HepG2 (cell line): ENCODE data around the gene SFMBT1. TPM values are rescaled to one million over a fixed set of nuclear protein-coding genes. Genes with fewer than 3 reads are reported as not detected.

Experiments
- ATAC-seq: fragments of 200-7000 bp; cut with Tn5 transposase; 3 replicates; pipeline ENCODE4 v1.9.1; 2020; ENCODE audit warnings: mild to moderate bottlenecking, moderate library complexity
- BruUV-seq: library from RNA; stranded (reverse); fragments of 400-500 nt; replicated peaks from 2 replicates; lab custom pipeline; 2021; lab: Mats Ljungman, UMichigan
- CTCF ChIA-PET: fragments of 300-600 bp; formaldehyde crosslinking; extraction: SDS; loops from one replicate; lab custom pipeline; 2021; ENCODE audit warnings: low total read pairs, inconsistent platforms, low intra/inter-chr PET ratio; lab: Yijun Ruan, JAX
- POLR2A ChIA-PET: fragments of 350-600 bp; sonication (Branson Sonifier 250); formaldehyde crosslinking; loops from one replicate; lab custom pipeline; 2020; ENCODE audit warnings: antibody characterized with exemption, inconsistent platforms; lab: Yijun Ruan, JAX
- DNase-seq: peaks from one replicate; pipeline ENCODE4 v3.0.0-alpha.2; 2015; ENCODE audit warnings: low spot score
- FAIRE-seq: peaks from 3 replicates; lab custom pipeline; 2011; peaks lifted over from hg19 to GRCh38; lab: Jason Lieb, UNC
- H2AFZ ChIP-seq: one replicate; pipeline ENCODE4 v1.6.1; 2011; ENCODE audit warnings: low read length, inconsistent platforms
- H3K27ac ChIP-seq: fragments of 300-600 bp; 3 replicates; pipeline ENCODE4 v1.8.0; 2011; ENCODE audit warnings: mixed run types, mild to moderate bottlenecking, mixed read lengths, low read length, inconsistent platforms; ENCODE audit not compliant: insufficient read depth; ENCODE audit errors: extremely low read length
- H3K27me3 ChIP-seq, 2 experiments: fragments of 200-600 bp in 1 of 2; 2 replicates in 1 of 2; 3 replicates in 1 of 2; pipeline versions ENCODE4 v1.6.0 to v1.8.0; 2011; ENCODE audit warnings: low read length in 2 of 2, mild to moderate bottlenecking in 2 of 2, moderate library complexity in 2 of 2, inconsistent platforms in 1 of 2; ENCODE audit not compliant: insufficient read depth in 2 of 2, control insufficient read depth in 1 of 2
- H3K36me3 ChIP-seq, 2 experiments: fragments of 200-600 bp in 1 of 2; replicated peaks in 1 of 2; 2 replicates in 1 of 2; 3 replicates in 1 of 2; pipeline versions ENCODE4 v1.5.1 to v1.8.0; 2011; ENCODE audit warnings: low read length in 2 of 2, inconsistent platforms in 1 of 2; ENCODE audit not compliant: insufficient read depth in 2 of 2, control insufficient read depth in 1 of 2
- H3K4me1 ChIP-seq: 2 replicates; pipeline ENCODE4 v1.5.1; 2012; ENCODE audit warnings: low read length, inconsistent platforms; ENCODE audit not compliant: insufficient read depth
- H3K4me2 ChIP-seq: 2 replicates; pipeline ENCODE4 v1.6.0; 2011; ENCODE audit warnings: low read depth, low read length, inconsistent platforms
- H3K4me3 ChIP-seq, 3 experiments: fragments of 200-600 bp in 1 of 3; sonication (generic), shearing (Covaris generic) in 1 of 3; replicated peaks in 1 of 3; 2 replicates each; pipeline ENCODE4 v1.5.1; 2011 to 2016; ENCODE audit warnings: low read length in 3 of 3, inconsistent platforms in 2 of 3, low read depth in 2 of 3, mild to moderate bottlenecking in 2 of 3, control low read depth in 1 of 3, mixed read lengths in 1 of 3; ENCODE audit not compliant: insufficient read depth in 1 of 3
- H3K79me2 ChIP-seq: one replicate; pipeline ENCODE4 v1.6.1; 2011; ENCODE audit warnings: low read length, inconsistent platforms; ENCODE audit not compliant: insufficient read depth
- H3K9ac ChIP-seq: 2 replicates; pipeline ENCODE4 v1.6.0; 2011; ENCODE audit warnings: mild to moderate bottlenecking, low read depth, low read length, inconsistent platforms; ENCODE audit not compliant: insufficient read depth
- H3K9me3 ChIP-seq: 2 replicates; pipeline ENCODE4 v1.5.1; 2012; ENCODE audit warnings: mild to moderate bottlenecking, low read length
- H4K20me1 ChIP-seq: 2 replicates; pipeline ENCODE4 v1.6.0; 2011; ENCODE audit warnings: inconsistent platforms, mild to moderate bottlenecking, low read length, moderate library complexity; ENCODE audit not compliant: insufficient read depth
- BRD4 ChIP-seq: sonication (generic); formaldehyde crosslinking; IDR thresholded peaks from 2 replicates; pipeline ENCODE4 v1.4.0; 2020; ENCODE audit warnings: missing genetic modification reagents
- ELF4 ChIP-seq: sonication (generic); formaldehyde crosslinking; IDR thresholded peaks from 2 replicates; pipeline ENCODE4 v1.5.0; 2020; ENCODE audit warnings: missing genetic modification reagents, mild to moderate bottlenecking, moderate library complexity, borderline replicate concordance
- FOXM1 ChIP-seq: sonication (generic); formaldehyde crosslinking; IDR thresholded peaks from 2 replicates; pipeline ENCODE4 v1.5.0; 2020; ENCODE audit warnings: missing genetic modification reagents
- MATR3 ChIP-seq: sonication (generic); formaldehyde crosslinking; IDR thresholded peaks from 2 replicates; pipeline ENCODE4 v1.4.0; 2020; ENCODE audit warnings: missing genetic modification reagents
- MXD1 ChIP-seq: sonication (generic); formaldehyde crosslinking; IDR thresholded peaks from 2 replicates; pipeline ENCODE4 v1.4.0; 2020; ENCODE audit warnings: mild to moderate bottlenecking, missing genetic modification reagents
- MZF1 ChIP-seq: sonication (generic); formaldehyde crosslinking; IDR thresholded peaks from 2 replicates; pipeline ENCODE4 v1.8.1; 2023; ENCODE audit warnings: mild to moderate bottlenecking, missing genetic modification reagents, borderline replicate concordance
- NFYC ChIP-seq: IDR thresholded peaks from 2 replicates; pipeline ENCODE4 v1.6.1; 2016; ENCODE audit warnings: missing genetic modification reagents, missing compliant biosample characterization
- NR3C1 ChIP-seq: sonication (generic); formaldehyde crosslinking; IDR thresholded peaks from 2 replicates; pipeline ENCODE4 v1.4.0; 2020; ENCODE audit warnings: missing genetic modification reagents
- ONECUT2 ChIP-seq: sonication (generic); formaldehyde crosslinking; IDR thresholded peaks from 2 replicates; pipeline ENCODE4 v1.4.0; 2020; ENCODE audit warnings: missing genetic modification reagents
- SMARCC2 ChIP-seq: fragments of 450-650 bp; IDR thresholded peaks from 2 replicates; pipeline ENCODE4 v1.6.1; 2017; ENCODE audit warnings: antibody characterized with exemption, mild to moderate bottlenecking
- TAF15 ChIP-seq: fragments of 200-400 bp; formaldehyde crosslinking; IDR thresholded peaks from one replicate; pipeline ENCODE4 v1.6.1; 2018; ENCODE audit warnings: mild to moderate bottlenecking, low read depth, low read length; ENCODE audit not compliant: poor library complexity, severe bottlenecking
- WIZ ChIP-seq: sonication (generic); formaldehyde crosslinking; IDR thresholded peaks from 2 replicates; pipeline ENCODE4 v1.5.1; 2020; ENCODE audit warnings: mild to moderate bottlenecking, missing genetic modification reagents
- ZBTB7B ChIP-seq: sonication (generic); formaldehyde crosslinking; IDR thresholded peaks from 2 replicates; pipeline ENCODE4 v1.4.0; 2020; ENCODE audit warnings: missing genetic modification reagents
- WGBS: methylation state at CpG from one replicate; pipeline ENCODE4 v1.1.6; 2017; ENCODE audit warnings: low lambda C conversion rate; 5-methylcytosine and 5-hydroxymethylcytosine counted together
- in situ Hi-C: cut with HindIII; loops from 2 replicates; pipeline ENCODE4 v1.10.0; 2017; ENCODE audit warnings: low pct_unique_long_range_greater_than_20kb; ENCODE audit not compliant: extremely low pct_ligation_motif_present
- intact Hi-C: fragments of 100-400 bp; cut with micrococcal nuclease; formaldehyde crosslinking; loops from one replicate; pipeline ENCODE4 v1.10.0; 2022; ENCODE audit not compliant: unreplicated experiment
- polyA plus RNA-seq, 8 experiments: library from polyadenylated mRNA; depleted of rRNA in 3 of 8; stranded (reverse) in 7 of 8; unstranded in 1 of 8; fragments of >200 nt; fragmentation: Illumina TruSeq in 4 of 8; extraction: Trizol in 4 of 8; gene quantifications; 2 replicates each; pipeline versions ENCODE4 v1.2.1 to v1.2.3, GENCODE V29; 2011 to 2016; ENCODE audit warnings: low read depth in 4 of 8, missing spikeins in 1 of 8, mixed read lengths in 1 of 8; ENCODE audit not compliant: insufficient read depth in 1 of 8
- total RNA-seq, 5 experiments: library from RNA; depleted of rRNA; stranded (reverse); fragments of >200 nt; fragmentation: Illumina TruSeq; extraction: Trizol; gene quantifications; 2 replicates each; pipeline ENCODE4 v1.2.3, GENCODE V29; 2016; ENCODE audit warnings: low read depth in 1 of 5
- TF ChIP-seq, protein P1 (sequence below): sonication (generic); formaldehyde crosslinking; IDR thresholded peaks from 2 replicates; pipeline ENCODE4 v1.4.0; 2020; ENCODE audit warnings: missing genetic modification reagents, borderline replicate concordance
- TF ChIP-seq, protein P2 (sequence below): sonication (generic); formaldehyde crosslinking; IDR thresholded peaks from 2 replicates; pipeline ENCODE4 v1.4.0; 2020; ENCODE audit warnings: missing genetic modification reagents

SFMBT1 gene
- total and polyA plus RNA-seq, 2 of the 13 experiments (the other 11 are each of a cell fraction or from before 2014, with no cell fraction given) = 3.8 to 12.8 TPM

DNA sequence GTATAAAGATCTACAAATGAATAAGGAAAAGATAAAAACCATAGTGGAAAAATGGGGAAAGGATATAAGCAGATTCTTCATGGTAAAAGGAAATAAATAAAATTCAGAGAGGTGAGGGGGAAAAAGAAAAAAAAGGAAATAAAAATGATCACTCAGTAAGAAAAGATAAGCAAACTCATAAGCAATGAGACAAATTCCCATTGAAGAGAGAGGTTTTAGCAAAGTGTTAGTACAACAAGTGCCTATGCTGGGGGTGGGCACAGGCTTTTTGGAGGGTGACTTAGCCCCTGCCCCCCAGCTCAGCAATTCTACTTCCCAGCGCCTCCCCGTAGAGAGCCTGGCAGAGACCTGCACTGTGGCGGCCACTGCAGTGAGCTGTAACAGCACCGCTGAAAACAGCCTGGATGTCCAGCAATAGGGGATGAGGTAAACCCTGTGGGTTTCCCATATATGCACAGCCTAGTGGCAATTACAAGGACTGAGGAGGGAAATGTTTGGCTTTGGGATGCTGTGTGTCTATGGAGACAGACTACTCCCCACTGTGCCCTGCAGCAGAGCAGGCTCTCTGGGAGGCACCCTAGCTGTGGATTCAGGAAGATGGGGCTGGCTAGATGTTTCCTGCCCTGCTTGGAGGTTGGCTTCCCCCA is 23.7 kb upstream of the SFMBT1 start:
- FAIRE-seq (no peak), ATAC-seq (no peak), DNase-seq (no peak)
- H3K36me3 ChIP-seq = no peaks in the 10 kb centered on the region
- no peaks in the 10 kb centered on the region for H3K9me3 ChIP-seq
- H2AFZ ChIP-seq = no peak overlapping the region
- H3K27me3 ChIP-seq = peaks cover 0 to 2% of the 10 kb centered on the region in 2 experiments; a peak in 2 of 5 replicates
- H3K4me2 ChIP-seq = no peak overlapping the region
- 77% methylated on average over 3 of the region's 4 CpGs for WGBS
- H3K9ac ChIP-seq = no peak overlapping the region
- peaks cover 27% of the 10 kb centered on the region for H3K4me1 ChIP-seq
- CTCF ChIA-PET = no interaction called here
- BruUV-seq = no TSS peak
- POLR2A ChIA-PET = no interaction called here
- in situ Hi-C loops = no loop called here
- TF ChIP-seq MZF1 (CRISPR knock-in tag) = peak; percentile 98
- no peak for TF ChIP-seq ZBTB7B (CRISPR knock-in tag)
- TF ChIP-seq, all 625 proteins: peak for 1
- Histone ChIP-seq H4K20me1 (no peaks in the 10 kb centered on the region), H3K79me2 (no peaks in the 10 kb centered on the region), H3K27ac (no peak overlapping the region), H3K4me3 (no peak overlapping the region)
- intact Hi-C loops = loop anchor here (10.0 kb wide), 1 partner anchor 325 kb away; no protein-coding TSS in a partner anchor

DNA sequence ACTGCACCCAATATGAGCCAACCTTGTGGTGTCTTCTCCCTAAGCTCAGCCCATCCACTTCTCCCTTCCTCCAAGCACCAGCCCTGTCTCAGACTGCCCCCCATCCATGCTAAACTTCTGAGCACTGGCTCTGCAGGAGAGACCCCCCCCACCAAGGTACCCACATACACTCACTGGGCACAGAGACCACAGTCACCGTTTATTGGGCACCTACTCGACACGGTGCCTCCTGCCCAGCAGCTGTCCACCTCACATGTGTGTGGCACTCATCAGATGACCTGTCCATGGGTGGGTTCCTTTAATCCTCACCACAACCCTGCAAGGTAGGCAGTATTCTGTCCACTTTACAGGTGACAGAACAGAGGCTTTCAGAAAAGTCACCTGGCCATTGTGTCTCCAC is 22.3 kb upstream of the SFMBT1 start:
- no peak overlapping the region for H2AFZ ChIP-seq
- intact Hi-C loops = no loop called here
- 5% methylated on average over 3 of the region's 3 CpGs for WGBS
- H3K4me1 ChIP-seq = peaks cover 14% of the 10 kb centered on the region
- DNase-seq (no peak), ATAC-seq (no peak), FAIRE-seq (no peak)
- in situ Hi-C loops = no loop called here
- H3K4me2 ChIP-seq = no peak overlapping the region
- H3K9me3 ChIP-seq = no peaks in the 10 kb centered on the region
- peaks cover 2 to 3% of the 10 kb centered on the region in 2 experiments; a peak in 3 of 5 replicates for H3K27me3 ChIP-seq
- ChIA-PET POLR2A (no interaction called here), CTCF (no interaction called here)
- no peak overlapping the region for H3K4me3 ChIP-seq
- no TSS peak for BruUV-seq
- no peak overlapping the region for H3K9ac ChIP-seq
- H4K20me1 ChIP-seq = no peaks in the 10 kb centered on the region
- H3K27ac ChIP-seq = no peak overlapping the region
- H3K36me3 ChIP-seq = no peaks in the 10 kb centered on the region
- no peaks in the 10 kb centered on the region for H3K79me2 ChIP-seq
- TF ChIP-seq ELF4 (no peak), FOXM1 (CRISPR knock-in tag) (no peak), MATR3 (CRISPR knock-in tag) (no peak), NR3C1 (CRISPR knock-in tag) (no peak), BRD4 (no peak), NFYC (no peak), TAF15 (no peak), SMARCC2 (no peak), WIZ (CRISPR knock-in tag) (no peak), MXD1 (CRISPR knock-in tag) (no peak), ONECUT2 (CRISPR knock-in tag) (no peak)
- TF ChIP-seq, protein P1, sequence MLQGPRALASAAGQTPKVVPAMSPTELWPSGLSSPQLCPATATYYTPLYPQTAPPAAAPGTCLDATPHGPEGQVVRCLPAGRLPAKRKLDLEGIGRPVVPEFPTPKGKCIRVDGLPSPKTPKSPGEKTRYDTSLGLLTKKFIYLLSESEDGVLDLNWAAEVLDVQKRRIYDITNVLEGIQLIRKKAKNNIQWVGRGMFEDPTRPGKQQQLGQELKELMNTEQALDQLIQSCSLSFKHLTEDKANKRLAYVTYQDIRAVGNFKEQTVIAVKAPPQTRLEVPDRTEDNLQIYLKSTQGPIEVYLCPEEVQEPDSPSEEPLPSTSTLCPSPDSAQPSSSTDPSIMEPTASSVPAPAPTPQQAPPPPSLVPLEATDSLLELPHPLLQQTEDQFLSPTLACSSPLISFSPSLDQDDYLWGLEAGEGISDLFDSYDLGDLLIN = no peak
- TF ChIP-seq, protein P2, sequence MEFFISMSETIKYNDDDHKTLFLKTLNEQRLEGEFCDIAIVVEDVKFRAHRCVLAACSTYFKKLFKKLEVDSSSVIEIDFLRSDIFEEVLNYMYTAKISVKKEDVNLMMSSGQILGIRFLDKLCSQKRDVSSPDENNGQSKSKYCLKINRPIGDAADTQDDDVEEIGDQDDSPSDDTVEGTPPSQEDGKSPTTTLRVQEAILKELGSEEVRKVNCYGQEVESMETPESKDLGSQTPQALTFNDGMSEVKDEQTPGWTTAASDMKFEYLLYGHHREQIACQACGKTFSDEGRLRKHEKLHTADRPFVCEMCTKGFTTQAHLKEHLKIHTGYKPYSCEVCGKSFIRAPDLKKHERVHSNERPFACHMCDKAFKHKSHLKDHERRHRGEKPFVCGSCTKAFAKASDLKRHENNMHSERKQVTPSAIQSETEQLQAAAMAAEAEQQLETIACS = no peak
